ENCODE measurements around the gene SAMHD1. TPM values are rescaled to one million over a fixed set of nuclear protein-coding genes. Genes with fewer than 3 reads are reported as not detected.
"Not testable (repeated sequence)": the region's sequence is repeated elsewhere in the genome, so short reads cannot be mapped to it uniquely, and the experiment has no call there.

The SAMHD1 gene
- total and polyA plus RNA-seq, 2 experiments from 2014 or later, result 7.3 to 10.3 TPM

GRCh38 chr20:36847009-36847709 is 104.3 kb downstream of the SAMHD1 start:
- Histone ChIP-seq H3K9me3 (ENCODE audit: low read depth) (no peaks in the 10 kb centered on the region), H3K27me3 (no peaks in the 10 kb centered on the region), H3K27ac (peak overlapping the region; percentile 41), H3K4me3 (no peak overlapping the region), H3K36me3 (no peaks in the 10 kb centered on the region), H3K4me1 (ENCODE audit: low read depth) (peaks cover 11% of the 10 kb centered on the region)
- no peak for TF ChIP-seq CTCF (IDR thresholded peaks at IDR 0.05; ENCODE audit: low read depth, low read length)
- peak; percentile 40 to 95 for DNase-seq (ENCODE audit: low read depth in 1 of 2, low spot score in 1 of 2)

DNA sequence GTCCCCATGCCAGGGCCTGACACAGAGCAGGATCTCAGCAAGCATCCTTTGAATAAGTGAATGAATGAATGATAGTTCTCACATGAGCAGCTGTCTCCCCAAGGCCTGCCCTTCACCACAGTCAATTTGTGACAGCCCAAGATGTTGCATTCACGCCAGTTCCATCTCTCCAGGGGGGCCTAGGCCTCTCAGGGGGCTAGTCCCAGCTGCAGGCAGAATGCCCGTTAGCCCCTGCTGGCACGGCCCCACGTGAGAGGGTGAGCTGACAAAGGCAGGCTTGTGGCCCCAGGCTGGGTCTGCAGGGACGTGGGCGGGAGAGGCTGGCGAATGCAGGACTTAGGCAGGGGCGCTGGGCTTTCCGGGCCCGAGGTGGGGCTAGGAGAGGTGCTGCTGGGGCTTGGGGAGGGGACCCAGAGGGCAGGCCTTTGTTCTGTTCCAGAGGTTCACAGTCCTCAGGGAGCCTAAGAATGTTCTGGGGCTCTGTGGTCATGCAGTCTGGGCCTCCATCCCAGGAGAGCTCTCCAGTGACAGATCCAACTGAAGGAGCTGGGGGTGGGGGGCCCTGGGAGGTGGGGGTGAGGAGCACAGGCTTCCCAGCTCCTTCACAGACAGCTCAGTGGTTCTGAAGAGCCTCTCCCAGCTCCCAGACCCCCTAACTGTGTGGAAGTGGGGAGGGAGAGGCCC is 106.1 kb downstream of the SAMHD1 start:
- no peaks in the 10 kb centered on the region for H3K36me3 ChIP-seq
- H3K27ac ChIP-seq, result peak overlapping the region; percentile 2
- H3K27me3 ChIP-seq, result no peaks in the 10 kb centered on the region
- H3K9me3 ChIP-seq (ENCODE audit: low read depth), result no peaks in the 10 kb centered on the region
- H3K4me3 ChIP-seq, result no peak overlapping the region
- H3K4me1 ChIP-seq (ENCODE audit: low read depth), result peaks cover 11% of the 10 kb centered on the region
- TF ChIP-seq CTCF (IDR thresholded peaks at IDR 0.05; ENCODE audit: low read depth, low read length), result no peak
- no peak for DNase-seq (ENCODE audit: low read depth in 1 of 2, low spot score in 1 of 2)

GRCh38 chr20:36841030-36841429 is 110.5 kb downstream of the SAMHD1 start:
- not testable (repeated sequence) for DNase-seq (ENCODE audit: low read depth in 1 of 2, low spot score in 1 of 2); H3K27ac ChIP-seq; H3K36me3 ChIP-seq; H3K27me3 ChIP-seq; H3K9me3 ChIP-seq (ENCODE audit: low read depth); H3K4me1 ChIP-seq (ENCODE audit: low read depth); H3K4me3 ChIP-seq

Other genes starting within 250 kb of the SAMHD1 start
- 29.1 and 31.1 TPM in 2 replicates for gene NDRG3, start 205.6 kb downstream of the SAMHD1 start, total RNA-seq
- gene NDRG3, start 205.6 kb downstream of the SAMHD1 start, polyA plus RNA-seq, result 43.4 and 58.7 TPM in 2 replicates
- gene DSN1, start 177.9 kb downstream of the SAMHD1 start, total RNA-seq, result 10.2 and 13.7 TPM in 2 replicates
- 12.4 and 18.6 TPM in 2 replicates for gene DSN1, start 177.9 kb downstream of the SAMHD1 start, polyA plus RNA-seq
- 0.32 TPM in 1 of 2 replicates, not detected in the other for gene TLDC2, start 75.6 kb downstream of the SAMHD1 start, total RNA-seq
- gene TLDC2, start 75.6 kb downstream of the SAMHD1 start, polyA plus RNA-seq, result not detected in 2 replicates
- 4.3 and 4.9 TPM in 2 replicates for gene RBL1, start 144.3 kb upstream of the SAMHD1 start, total RNA-seq
- 3.1 and 5.0 TPM in 2 replicates for gene RBL1, start 144.3 kb upstream of the SAMHD1 start, polyA plus RNA-seq
- 150 and 201 TPM in 2 replicates for gene RPN2, start 227.6 kb upstream of the SAMHD1 start, total RNA-seq
- 208 and 259 TPM in 2 replicates for gene RPN2, start 227.6 kb upstream of the SAMHD1 start, polyA plus RNA-seq
- gene MROH8, start 227.8 kb upstream of the SAMHD1 start, total RNA-seq, result 5.8 and 7.8 TPM in 2 replicates
- gene MROH8, start 227.8 kb upstream of the SAMHD1 start, polyA plus RNA-seq, result 12.1 and 13.3 TPM in 2 replicates